ENCODE measurements around the gene TULP1. TPM values are rescaled to one million over a fixed set of nuclear protein-coding genes. Genes with fewer than 3 reads are reported as not detected.
A peak's percentile ranks its signal among the peaks of the same experiment; 100 is the strongest.

TULP1 gene
- total and polyA plus RNA-seq, 2 of the 13 experiments (the other 11 are each of a cell fraction or from before 2014, with no cell fraction given), result not detected

- TF ChIP-seq USF2 (IDR thresholded peaks at IDR 0.05; ENCODE audit: low read depth, low read length), result no peak
- peak; percentile 56; the same call in 1 of the 2 replicates for TF ChIP-seq USF2 (CRISPR knock-in tag; IDR thresholded peaks at IDR 0.05; ENCODE audit: borderline replicate concordance)
- peak; percentile 98 for TF ChIP-seq KDM5B (CRISPR knock-in tag; IDR thresholded peaks at IDR 0.05; ENCODE audit: borderline replicate concordance)
- TF ChIP-seq, protein P1, sequence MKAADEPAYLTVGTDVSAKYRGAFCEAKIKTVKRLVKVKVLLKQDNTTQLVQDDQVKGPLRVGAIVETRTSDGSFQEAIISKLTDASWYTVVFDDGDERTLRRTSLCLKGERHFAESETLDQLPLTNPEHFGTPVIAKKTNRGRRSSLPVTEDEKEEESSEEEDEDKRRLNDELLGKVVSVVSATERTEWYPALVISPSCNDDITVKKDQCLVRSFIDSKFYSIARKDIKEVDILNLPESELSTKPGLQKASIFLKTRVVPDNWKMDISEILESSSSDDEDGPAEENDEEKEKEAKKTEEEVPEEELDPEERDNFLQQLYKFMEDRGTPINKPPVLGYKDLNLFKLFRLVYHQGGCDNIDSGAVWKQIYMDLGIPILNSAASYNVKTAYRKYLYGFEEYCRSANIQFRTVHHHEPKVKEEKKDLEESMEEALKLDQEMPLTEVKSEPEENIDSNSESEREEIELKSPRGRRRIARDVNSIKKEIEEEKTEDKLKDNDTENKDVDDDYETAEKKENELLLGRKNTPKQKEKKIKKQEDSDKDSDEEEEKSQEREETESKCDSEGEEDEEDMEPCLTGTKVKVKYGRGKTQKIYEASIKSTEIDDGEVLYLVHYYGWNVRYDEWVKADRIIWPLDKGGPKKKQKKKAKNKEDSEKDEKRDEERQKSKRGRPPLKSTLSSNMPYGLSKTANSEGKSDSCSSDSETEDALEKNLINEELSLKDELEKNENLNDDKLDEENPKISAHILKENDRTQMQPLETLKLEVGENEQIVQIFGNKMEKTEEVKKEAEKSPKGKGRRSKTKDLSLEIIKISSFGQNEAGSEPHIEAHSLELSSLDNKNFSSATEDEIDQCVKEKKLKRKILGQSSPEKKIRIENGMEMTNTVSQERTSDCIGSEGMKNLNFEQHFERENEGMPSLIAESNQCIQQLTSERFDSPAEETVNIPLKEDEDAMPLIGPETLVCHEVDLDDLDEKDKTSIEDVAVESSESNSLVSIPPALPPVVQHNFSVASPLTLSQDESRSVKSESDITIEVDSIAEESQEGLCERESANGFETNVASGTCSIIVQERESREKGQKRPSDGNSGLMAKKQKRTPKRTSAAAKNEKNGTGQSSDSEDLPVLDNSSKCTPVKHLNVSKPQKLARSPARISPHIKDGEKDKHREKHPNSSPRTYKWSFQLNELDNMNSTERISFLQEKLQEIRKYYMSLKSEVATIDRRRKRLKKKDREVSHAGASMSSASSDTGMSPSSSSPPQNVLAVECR (CRISPR knock-in tag; IDR thresholded peaks at IDR 0.05; ENCODE audit: borderline replicate concordance), result peak; percentile 96
- TF ChIP-seq KLF13 (CRISPR knock-in tag; IDR thresholded peaks at IDR 0.05), result peak; percentile 21
- TF ChIP-seq NR2F6 (IDR thresholded peaks at IDR 0.05), result no peak
- TF ChIP-seq NR2F6 (CRISPR knock-in tag; IDR thresholded peaks at IDR 0.05), result peak; percentile 69
- TF ChIP-seq ZXDC (CRISPR knock-in tag; IDR thresholded peaks at IDR 0.05), result peak; percentile 91
- peak; percentile 83 for TF ChIP-seq ZNF704 (CRISPR knock-in tag; IDR thresholded peaks at IDR 0.05; ENCODE audit: borderline replicate concordance)
- TF ChIP-seq SP140L (CRISPR knock-in tag; IDR thresholded peaks at IDR 0.05; ENCODE audit: borderline replicate concordance), result no peak
- peak; percentile 81 for TF ChIP-seq ETV6 (CRISPR knock-in tag; conservative IDR thresholded peaks at IDR 0.05)
- no peak for TF ChIP-seq ZFP36 (IDR thresholded peaks at IDR 0.05; ENCODE audit: borderline replicate concordance, low read depth, low read length, partially characterized antibody)
- TF ChIP-seq, protein P2, sequence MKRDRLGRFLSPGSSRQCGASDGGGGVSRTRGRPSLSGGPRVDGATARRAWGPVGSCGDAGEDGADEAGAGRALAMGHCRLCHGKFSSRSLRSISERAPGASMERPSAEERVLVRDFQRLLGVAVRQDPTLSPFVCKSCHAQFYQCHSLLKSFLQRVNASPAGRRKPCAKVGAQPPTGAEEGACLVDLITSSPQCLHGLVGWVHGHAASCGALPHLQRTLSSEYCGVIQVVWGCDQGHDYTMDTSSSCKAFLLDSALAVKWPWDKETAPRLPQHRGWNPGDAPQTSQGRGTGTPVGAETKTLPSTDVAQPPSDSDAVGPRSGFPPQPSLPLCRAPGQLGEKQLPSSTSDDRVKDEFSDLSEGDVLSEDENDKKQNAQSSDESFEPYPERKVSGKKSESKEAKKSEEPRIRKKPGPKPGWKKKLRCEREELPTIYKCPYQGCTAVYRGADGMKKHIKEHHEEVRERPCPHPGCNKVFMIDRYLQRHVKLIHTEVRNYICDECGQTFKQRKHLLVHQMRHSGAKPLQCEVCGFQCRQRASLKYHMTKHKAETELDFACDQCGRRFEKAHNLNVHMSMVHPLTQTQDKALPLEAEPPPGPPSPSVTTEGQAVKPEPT (CRISPR knock-in tag; IDR thresholded peaks at IDR 0.05; ENCODE audit: low read depth), result peak; percentile 93
- TF ChIP-seq PBX3 (CRISPR knock-in tag; IDR thresholded peaks at IDR 0.05; ENCODE audit: borderline replicate concordance), result peak; percentile 58; the same call in 1 of the 2 replicates
These were observed 44.3 kb downstream of the TULP1 start, which contains the start of gene RPL10A (continued) for GRCh38 chr6:35468181-35468979.
